MG63 (cell line): ENCODE results near the gene GBX1. TPM values are rescaled to one million over a fixed set of nuclear protein-coding genes. Genes with fewer than 3 reads are reported as not detected.

ENCODE experiments used
- DNase-seq: peaks from one replicate; pipeline ENCODE4 v3.0.0-alpha.2; 2020
- H3K27me3 ChIP-seq: fragments of 250-450 bp; sonication (Bioruptor Pico); 2 replicates; pipeline ENCODE4 v1.5.1; 2020; ENCODE audit warnings: mild to moderate bottlenecking, moderate library complexity
- H3K36me3 ChIP-seq: fragments of 250-450 bp; sonication (Bioruptor Pico); 2 replicates; pipeline ENCODE4 v1.5.1; 2020; ENCODE audit warnings: mild to moderate bottlenecking, moderate library complexity
- H3K4me3 ChIP-seq: fragments of 250-450 bp; sonication (Bioruptor Pico); 2 replicates; pipeline ENCODE4 v1.5.1; 2020; ENCODE audit warnings: mild to moderate bottlenecking, moderate library complexity
- H3K9me3 ChIP-seq: fragments of 250-450 bp; sonication (Bioruptor Pico); 2 replicates; pipeline ENCODE4 v1.5.1; 2020; ENCODE audit warnings: mild to moderate bottlenecking, moderate library complexity
- total RNA-seq: library from RNA; depleted of rRNA; stranded (reverse); fragments of >200 nt; shearing (Covaris generic); gene quantifications from 2 replicates; pipeline ENCODE4 v1.2.3, GENCODE V29; 2014; ENCODE audit warnings: low replicate concordance

Gene GBX1
- total RNA-seq, 1 experiment from 2014 or later, result not detected

GRCh38 chr7:151198945-151199848 lies 31.7 kb upstream of the GBX1 start:
- Histone ChIP-seq H3K36me3 (no peaks in the 10 kb centered on the region), H3K27me3 (no peaks in the 10 kb centered on the region), H3K9me3 (no peaks in the 10 kb centered on the region), H3K4me3 (no peak overlapping the region)
- DNase-seq, result no peak

DNA sequence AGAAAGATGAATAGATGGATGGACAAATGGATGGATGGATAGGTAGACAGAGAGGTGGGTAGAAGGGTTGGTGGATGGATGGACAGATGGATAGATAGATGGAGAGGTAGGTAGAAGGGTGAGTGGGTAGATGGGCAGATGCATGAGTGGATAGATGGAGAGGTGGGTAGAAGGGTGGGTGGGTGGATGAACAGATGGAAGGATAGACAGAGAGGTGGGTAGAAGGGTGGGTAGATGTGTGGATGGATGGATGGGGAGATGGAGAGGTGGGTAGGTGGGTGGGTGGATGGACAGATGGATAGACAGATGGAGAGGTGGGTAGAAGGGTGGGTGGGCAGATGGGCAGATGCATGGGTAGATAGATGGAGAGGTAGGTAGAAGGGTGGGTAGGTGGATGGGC lies 30.4 kb upstream of the GBX1 start:
- Histone ChIP-seq H3K36me3 (no peaks in the 10 kb centered on the region), H3K9me3 (no peaks in the 10 kb centered on the region), H3K4me3 (no peak overlapping the region), H3K27me3 (no peaks in the 10 kb centered on the region)
- no peak for DNase-seq

- H3K9me3 ChIP-seq, result no peaks in the 10 kb centered on the region
- H3K4me3 ChIP-seq, result no peak overlapping the region
- no peak for DNase-seq
- no peaks in the 10 kb centered on the region for H3K27me3 ChIP-seq
- no peaks in the 10 kb centered on the region for H3K36me3 ChIP-seq
Observed at GRCh38 chr7:151195616-151196450, 28.3 kb upstream of the GBX1 start.

DNA sequence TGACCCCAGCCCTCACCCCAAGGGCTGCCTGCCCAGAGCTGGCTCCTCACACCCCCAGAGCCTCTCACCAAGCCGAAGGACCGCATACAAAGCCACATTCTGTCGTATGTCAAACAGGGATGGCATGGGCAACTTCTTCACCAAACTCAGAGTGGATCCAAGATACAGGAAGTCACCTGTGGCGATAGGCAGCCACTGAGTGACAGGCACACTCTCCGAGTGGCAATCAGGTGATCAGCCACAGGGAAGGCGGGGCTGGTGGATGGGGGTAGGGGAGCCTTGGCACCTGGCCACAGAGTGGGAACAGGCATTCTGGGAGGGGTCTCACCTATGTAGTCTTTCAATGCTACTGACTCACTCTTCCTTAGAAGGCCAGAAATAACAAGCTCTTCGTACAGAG lies 26.7 kb upstream of the GBX1 start:
- no peak for DNase-seq
- no peaks in the 10 kb centered on the region for H3K9me3 ChIP-seq
- no peaks in the 10 kb centered on the region for H3K27me3 ChIP-seq
- no peak overlapping the region for H3K4me3 ChIP-seq
- H3K36me3 ChIP-seq, result no peaks in the 10 kb centered on the region

DNA sequence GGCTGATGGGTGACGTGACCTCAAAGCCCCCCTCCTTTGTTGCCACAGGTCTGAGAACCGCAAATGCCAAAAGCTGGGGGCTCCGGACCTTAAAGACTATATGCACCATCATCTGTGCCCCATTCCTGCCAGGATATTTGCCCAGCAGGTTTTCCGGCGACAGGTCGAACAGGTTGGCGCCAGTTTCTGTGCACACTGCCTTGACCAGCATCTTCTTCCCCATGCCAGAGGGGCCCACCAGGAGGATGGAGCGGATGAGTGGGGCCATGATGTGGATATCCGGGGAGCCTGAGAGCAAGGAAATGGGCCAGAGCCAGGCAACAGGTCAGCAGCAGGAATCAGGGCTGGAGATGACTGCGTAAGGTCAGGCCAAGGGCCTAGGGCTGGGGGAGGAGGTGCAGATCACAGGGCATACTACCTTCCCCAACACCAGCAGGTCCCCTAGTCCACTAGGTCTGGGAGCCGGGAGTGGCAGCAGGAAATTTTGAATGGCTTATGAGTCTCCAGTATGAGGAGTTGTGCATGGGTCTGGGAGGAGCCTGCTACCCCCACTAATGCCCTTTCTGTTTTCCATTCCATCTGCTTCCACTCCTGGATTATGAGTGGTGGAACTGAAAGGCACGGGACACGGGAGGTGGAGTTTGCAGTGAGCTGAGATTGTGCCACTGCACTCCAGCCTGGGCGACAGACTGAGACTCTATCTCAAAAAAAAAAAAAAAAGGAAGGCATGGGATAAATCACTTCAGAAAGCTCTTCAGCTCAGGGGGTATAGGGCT lies 25.9 kb upstream of the GBX1 start:
- no peak for DNase-seq
- Histone ChIP-seq H3K4me3 (no peak overlapping the region), H3K36me3 (no peaks in the 10 kb centered on the region), H3K9me3 (no peaks in the 10 kb centered on the region), H3K27me3 (no peaks in the 10 kb centered on the region)

DNA sequence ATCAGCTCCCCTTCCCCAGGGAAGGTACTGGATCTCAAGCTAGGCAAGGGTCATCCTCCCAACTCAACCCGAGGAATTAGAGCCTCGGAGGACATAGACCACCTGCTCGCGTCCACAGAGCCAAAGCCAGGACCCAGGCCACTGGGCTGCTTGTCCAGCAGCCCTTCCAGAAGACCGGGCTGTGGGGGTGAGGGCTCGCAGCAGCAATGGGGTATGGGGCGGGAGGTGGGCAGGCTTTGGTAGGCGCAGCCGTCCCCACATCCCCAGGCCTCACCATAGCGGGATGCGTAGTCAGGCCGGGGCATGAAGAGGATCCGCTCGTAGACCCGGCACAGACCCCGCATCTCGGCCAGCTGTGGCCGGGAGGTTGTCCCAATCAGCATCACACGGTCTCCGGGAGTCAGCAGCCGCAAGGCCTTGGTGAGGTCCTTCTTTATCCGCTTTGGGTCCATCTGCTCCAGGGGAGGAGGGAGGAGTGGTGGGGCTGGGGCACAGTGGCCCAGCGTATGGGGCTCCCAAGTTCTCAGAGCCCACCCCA lies 24.6 kb upstream of the GBX1 start:
- H3K4me3 ChIP-seq, result no peak overlapping the region
- no peaks in the 10 kb centered on the region for H3K9me3 ChIP-seq
- no peaks in the 10 kb centered on the region for H3K36me3 ChIP-seq
- H3K27me3 ChIP-seq, result no peaks in the 10 kb centered on the region
- DNase-seq, result no peak

GRCh38 chr7:151191544-151191943 lies 24.1 kb upstream of the GBX1 start:
- Histone ChIP-seq H3K36me3 (no peaks in the 10 kb centered on the region), H3K4me3 (no peak overlapping the region), H3K9me3 (no peaks in the 10 kb centered on the region), H3K27me3 (no peaks in the 10 kb centered on the region)
- DNase-seq, result no peak

GRCh38 chr7:151189038-151189437 lies 21.5 kb upstream of the GBX1 start:
- H3K4me3 ChIP-seq, result no peak overlapping the region
- H3K9me3 ChIP-seq, result no peaks in the 10 kb centered on the region
- no peaks in the 10 kb centered on the region for H3K36me3 ChIP-seq
- no peaks in the 10 kb centered on the region for H3K27me3 ChIP-seq
- DNase-seq, result no peak

DNA sequence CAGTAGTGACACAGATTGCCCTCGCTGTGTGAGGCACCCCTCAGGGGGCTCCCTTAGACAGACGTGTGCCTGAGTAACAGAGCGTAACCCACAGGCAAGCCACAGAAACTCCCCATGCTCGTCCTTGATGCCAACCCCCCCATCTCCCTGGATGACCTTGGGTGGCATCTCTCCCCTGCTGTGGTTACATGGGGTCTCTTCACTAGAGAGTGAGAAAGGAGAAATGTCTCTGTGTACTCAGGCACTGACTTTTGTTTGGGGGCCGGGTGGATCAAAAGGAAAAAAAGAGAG lies 20.7 kb upstream of the GBX1 start:
- DNase-seq, result no peak
- no peak overlapping the region for H3K4me3 ChIP-seq
- H3K27me3 ChIP-seq, result no peaks in the 10 kb centered on the region
- H3K36me3 ChIP-seq, result no peaks in the 10 kb centered on the region
- no peaks in the 10 kb centered on the region for H3K9me3 ChIP-seq

GRCh38 chr7:151187409-151188251 lies 20.1 kb upstream of the GBX1 start:
- H3K9me3 ChIP-seq, result no peaks in the 10 kb centered on the region
- DNase-seq, result no peak
- H3K36me3 ChIP-seq, result no peaks in the 10 kb centered on the region
- no peaks in the 10 kb centered on the region for H3K27me3 ChIP-seq
- no peak overlapping the region for H3K4me3 ChIP-seq

- Histone ChIP-seq H3K36me3 (no peaks in the 10 kb centered on the region), H3K9me3 (no peaks in the 10 kb centered on the region), H3K27me3 (no peaks in the 10 kb centered on the region), H3K4me3 (no peak within 1 kb of the TSS)
- no peak for DNase-seq
Observed at GRCh38 chr7:151186640-151187408, 19.3 kb upstream of the GBX1 start, which contains the start of gene ASB10. TSS of gene ASB10 (minus strand) at chr7:151187250. CDS start at chr7:151187130, 120 bp downstream.

DNA sequence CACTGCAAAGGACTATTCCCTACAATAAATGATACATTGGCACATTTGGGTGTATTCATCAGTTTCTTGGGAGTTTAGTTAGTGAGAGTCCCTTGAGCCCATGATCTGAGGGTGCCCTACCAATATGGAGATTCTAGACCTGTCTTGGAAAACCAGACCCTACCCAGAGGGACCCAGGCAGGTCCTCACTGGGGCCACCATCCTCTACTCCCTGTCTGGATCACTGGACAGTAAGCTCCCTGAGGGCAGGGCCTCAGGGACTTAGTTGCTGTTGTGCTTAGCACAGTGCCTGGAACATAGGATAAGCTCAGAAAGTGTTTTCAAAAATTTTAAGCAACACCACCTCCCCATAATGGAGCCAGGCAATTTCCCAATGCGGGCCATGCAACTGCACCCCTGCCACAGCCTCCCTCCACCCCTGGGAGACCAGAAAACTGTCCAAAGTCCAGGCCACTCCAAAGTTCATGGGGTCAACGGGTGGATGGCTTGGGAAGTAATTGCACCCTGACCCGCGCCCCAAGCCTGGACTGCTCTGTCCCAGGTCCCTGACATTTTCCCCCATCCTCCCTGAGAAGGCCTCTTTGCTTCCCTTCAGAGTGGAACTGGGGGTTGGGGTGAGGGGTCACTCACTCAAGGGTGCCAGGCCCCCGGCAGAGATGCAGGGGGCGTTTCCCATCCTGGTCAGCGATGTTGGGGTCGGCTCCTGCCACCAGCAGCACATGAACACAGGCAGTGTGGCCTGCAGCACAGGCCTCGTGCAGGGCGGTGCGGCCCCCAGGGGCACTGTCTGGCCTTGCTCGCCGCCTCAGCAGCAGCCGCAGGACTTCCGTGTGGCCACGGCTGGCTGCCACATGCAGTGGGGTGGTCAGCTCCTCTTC lies 18.5 kb upstream of the GBX1 start:
- Histone ChIP-seq H3K27me3 (no peaks in the 10 kb centered on the region), H3K36me3 (no peaks in the 10 kb centered on the region), H3K9me3 (no peaks in the 10 kb centered on the region), H3K4me3 (no peak overlapping the region)
- no peak for DNase-seq

DNA sequence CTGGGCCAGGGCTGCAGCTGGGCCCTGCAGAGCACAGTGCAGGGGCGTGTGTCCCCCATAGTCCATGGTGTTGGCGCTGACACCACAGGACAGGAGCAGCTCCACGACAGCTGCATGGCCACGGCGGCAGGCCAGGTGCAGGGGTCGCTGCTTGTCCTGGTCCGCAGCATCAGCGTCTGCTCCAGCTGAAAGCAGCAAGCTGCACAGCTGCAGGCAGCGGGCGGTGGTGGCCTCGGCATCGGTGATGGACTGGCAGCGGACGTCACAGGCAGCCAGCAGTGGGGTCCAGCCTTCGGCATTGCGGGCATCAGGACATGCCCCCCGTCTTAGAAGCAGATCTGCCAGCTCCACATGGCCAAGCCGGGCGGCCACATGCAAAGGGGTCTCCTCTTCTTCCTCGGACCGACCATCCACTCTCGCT lies 13.5 kb upstream of the GBX1 start:
- DNase-seq, result no peak
- Histone ChIP-seq H3K9me3 (no peaks in the 10 kb centered on the region), H3K4me3 (no peak overlapping the region), H3K36me3 (no peaks in the 10 kb centered on the region), H3K27me3 (no peaks in the 10 kb centered on the region)

DNA sequence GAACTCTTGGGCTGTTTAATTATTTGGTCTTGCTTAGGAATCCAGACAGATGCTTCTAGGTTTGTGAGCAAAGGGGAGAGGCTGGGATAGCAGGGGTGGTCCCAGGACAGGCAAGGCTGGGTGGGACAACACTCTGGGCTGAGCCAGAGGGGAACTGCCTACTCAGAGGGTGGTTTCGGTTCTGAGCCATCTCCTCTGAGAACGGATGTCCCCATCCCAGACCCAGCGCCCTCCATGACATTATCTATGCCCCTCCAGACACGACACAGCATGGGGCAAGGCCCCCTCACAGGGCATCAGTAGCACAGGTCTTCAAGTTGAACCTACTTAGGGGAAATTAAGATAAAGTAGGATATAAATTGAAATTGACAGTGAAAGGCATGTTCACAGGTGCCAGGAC lies 12.5 kb upstream of the GBX1 start:
- H3K27me3 ChIP-seq, result no peaks in the 10 kb centered on the region
- DNase-seq, result no peak

More for the DNA sequence above, 12.5 kb upstream of the GBX1 start:
- Histone ChIP-seq H3K36me3 (no peaks in the 10 kb centered on the region), H3K4me3 (no peak overlapping the region), H3K9me3 (no peaks in the 10 kb centered on the region)
